Activated CD4-positive, alpha-beta memory T cell treated with anti-CD3 and anti-CD28 coated beads for 36 hours (primary cell): ENCODE measurements around the gene PCSK2. TPM values are rescaled to one million over a fixed set of nuclear protein-coding genes. Genes with fewer than 3 reads are reported as not detected.

Source experiments
- CTCF ChIA-PET: fragments of 350-600 bp; sonication (Branson Sonifier 250); formaldehyde crosslinking; loops from one replicate; lab custom pipeline; 2021; ENCODE audit warnings: antibody characterized with exemption, inconsistent platforms; lab: Charles Lee
- POLR2A ChIA-PET: fragments of 350-600 bp; sonication (Branson Sonifier 250); formaldehyde crosslinking; loops from one replicate; lab custom pipeline; 2021; ENCODE audit warnings: antibody characterized with exemption; lab: Charles Lee
- DNase-seq: peaks from one replicate; pipeline ENCODE4 v3.0.0-alpha.2; 2020
- H3K27ac Mint-ChIP-seq: one replicate; pipeline ENCODE4 v1.8.0; 2021; ENCODE audit warnings: mixed read lengths
- H3K27me3 Mint-ChIP-seq: one replicate; pipeline ENCODE4 v1.8.0; 2021; ENCODE audit warnings: mixed read lengths
- H3K36me3 Mint-ChIP-seq: one replicate; pipeline ENCODE4 v1.8.0; 2021; ENCODE audit warnings: mixed read lengths
- H3K4me1 Mint-ChIP-seq: one replicate; pipeline ENCODE4 v1.8.0; 2021; ENCODE audit warnings: low read depth, mixed read lengths
- H3K4me3 Mint-ChIP-seq: one replicate; pipeline ENCODE4 v1.8.0; 2021; ENCODE audit warnings: mild to moderate bottlenecking, mixed read lengths
- H3K9me3 Mint-ChIP-seq: one replicate; pipeline ENCODE4 v1.8.0; 2021; ENCODE audit warnings: mixed read lengths
- intact Hi-C: fragments of 100-400 bp; cut with micrococcal nuclease; formaldehyde crosslinking; loops from one replicate; pipeline ENCODE4 v1.15.1; 2023
- total RNA-seq, 2 experiments: library from RNA; stranded (reverse); gene quantifications; one replicate each; pipeline ENCODE4 v1.2.3, GENCODE V29; 2021

Gene PCSK2
- total RNA-seq, 2 experiments from 2014 or later, result not detected

DNA sequence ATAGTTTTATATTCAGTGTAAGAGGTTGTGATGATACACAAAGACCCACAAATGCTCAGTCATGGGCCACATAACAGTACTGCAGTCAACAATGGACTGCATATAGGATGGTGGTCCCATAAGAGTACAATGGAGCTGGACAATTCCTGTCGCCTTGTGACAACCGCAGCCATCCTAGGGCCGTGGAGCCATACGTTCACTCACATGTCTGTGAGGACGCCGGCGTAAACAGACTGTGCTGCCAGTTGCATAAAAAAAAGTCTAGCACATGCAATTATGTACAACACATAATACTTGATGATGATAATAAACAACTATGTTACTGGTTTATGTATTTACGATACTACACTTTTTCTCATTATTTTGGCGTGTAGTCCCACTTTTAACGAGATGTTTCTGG lies 273.4 kb downstream of the PCSK2 start:
- Mint-ChIP-seq H3K36me3 (no peaks in the 10 kb centered on the region), H3K4me1 (peaks cover 15% of the 10 kb centered on the region), H3K9me3 (no peaks in the 10 kb centered on the region), H3K4me3 (no peak overlapping the region), H3K27ac (no peak overlapping the region), H3K27me3 (no peaks in the 10 kb centered on the region)
- intact Hi-C loops, result no loop called here
- CTCF ChIA-PET, result interaction anchor here (0.8 to 0.9 kb wide), 2 partner anchors 31 to 149 kb away, joined by 3 read pairs; partner anchors contain the start of gene BFSP1
- POLR2A ChIA-PET, result no interaction called here
- no peak for DNase-seq

DNA sequence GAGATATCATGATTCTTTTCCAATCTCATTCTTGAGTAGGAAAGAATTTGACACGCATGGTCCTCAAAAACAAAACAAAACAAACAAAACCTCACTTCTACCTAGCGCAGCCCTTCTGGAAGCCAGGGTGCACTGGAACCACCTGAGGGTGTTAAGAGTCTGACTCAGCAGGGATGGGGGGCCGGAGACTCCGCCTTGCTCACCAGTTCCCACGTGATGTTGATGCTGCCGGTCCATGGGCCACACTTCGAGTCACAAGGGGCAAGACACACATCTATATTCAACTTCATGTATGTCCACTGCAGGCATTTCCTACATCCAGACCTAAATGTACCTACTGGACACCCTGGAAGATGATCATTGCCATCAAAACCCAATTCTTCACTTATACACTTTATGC lies 274.0 kb downstream of the PCSK2 start:
- Mint-ChIP-seq H3K36me3 (no peaks in the 10 kb centered on the region), H3K4me3 (no peak overlapping the region), H3K4me1 (peaks cover 20% of the 10 kb centered on the region), H3K27ac (no peak overlapping the region), H3K27me3 (no peaks in the 10 kb centered on the region), H3K9me3 (no peaks in the 10 kb centered on the region)
- ChIA-PET POLR2A (no interaction called here), CTCF (interaction anchor here (0.9 kb wide), 1 partner anchor 148 kb away, joined by 3 read pairs; no protein-coding TSS in a partner anchor)
- DNase-seq, result no peak
- intact Hi-C loops, result no loop called here

DNA sequence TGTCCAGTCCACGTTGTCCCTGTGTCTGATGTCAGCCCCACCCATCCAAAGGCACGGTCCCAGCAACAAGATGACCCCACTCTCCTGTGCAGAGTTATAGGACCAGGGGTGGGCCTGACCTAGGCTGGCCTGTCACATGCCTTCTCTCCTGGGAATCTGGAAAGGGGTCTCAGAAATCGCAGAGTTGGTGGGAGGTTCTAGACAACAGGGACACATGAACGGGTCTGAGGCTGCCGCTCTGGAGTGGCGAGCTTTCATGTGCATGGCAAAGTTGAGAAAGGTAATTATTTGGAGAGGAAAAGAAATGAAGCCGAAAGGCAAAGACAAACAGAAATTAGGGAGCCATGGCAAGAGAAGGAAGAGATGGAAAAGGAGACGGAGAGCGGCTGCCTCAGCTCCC lies 274.9 kb downstream of the PCSK2 start:
- Mint-ChIP-seq H3K4me3 (no peak overlapping the region), H3K27ac (no peak overlapping the region), H3K36me3 (no peaks in the 10 kb centered on the region), H3K27me3 (no peaks in the 10 kb centered on the region), H3K4me1 (peaks cover 26% of the 10 kb centered on the region), H3K9me3 (no peaks in the 10 kb centered on the region)
- DNase-seq, result no peak
- CTCF ChIA-PET, result no interaction called here
- POLR2A ChIA-PET, result no interaction called here
- intact Hi-C loops, result no loop called here

DNA sequence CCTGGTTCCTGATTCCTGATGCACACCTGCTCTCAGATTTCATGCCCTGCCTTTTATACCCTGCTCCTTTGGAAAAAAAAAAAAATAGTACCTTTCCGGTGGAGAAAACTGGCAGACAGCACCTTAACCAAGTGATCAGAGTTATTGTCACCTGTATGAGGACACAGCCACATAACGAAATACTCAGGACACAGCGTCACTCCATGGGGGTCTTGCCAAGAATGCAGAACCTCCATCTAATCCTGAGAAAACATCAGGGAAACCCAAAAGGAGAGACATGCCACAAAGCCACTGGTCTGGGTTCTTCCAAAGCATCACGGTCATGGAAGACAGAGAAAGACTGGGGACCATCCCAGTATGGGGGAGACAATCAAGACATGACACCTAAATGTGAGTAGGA lies 275.3 kb downstream of the PCSK2 start:
- H3K4me1 Mint-ChIP-seq, result peaks cover 30% of the 10 kb centered on the region
- DNase-seq, result no peak
- intact Hi-C loops, result no loop called here
- H3K36me3 Mint-ChIP-seq, result no peaks in the 10 kb centered on the region
- H3K27me3 Mint-ChIP-seq, result no peaks in the 10 kb centered on the region
- H3K9me3 Mint-ChIP-seq, result no peaks in the 10 kb centered on the region
- CTCF ChIA-PET, result no interaction called here
- H3K4me3 Mint-ChIP-seq, result no peak overlapping the region
- H3K27ac Mint-ChIP-seq, result no peak overlapping the region
- POLR2A ChIA-PET, result no interaction called here

- Mint-ChIP-seq H3K36me3 (no peaks in the 10 kb centered on the region), H3K27ac (no peak overlapping the region), H3K9me3 (no peaks in the 10 kb centered on the region), H3K4me3 (no peak overlapping the region), H3K27me3 (no peaks in the 10 kb centered on the region), H3K4me1 (peaks cover 35% of the 10 kb centered on the region)
- ChIA-PET CTCF (interaction anchor here (0.6 to 3.5 kb wide), 14 partner anchors 33 to 470 kb away, joined by 3 to 32 read pairs (median 4); partner anchors contain the start of genes DSTN and RRBP1), POLR2A (interaction anchor here (0.6 to 1.0 kb wide), 2 partner anchors 152 to 963 kb away, joined by 3 read pairs; partner anchors contain the start of genes DZANK1 and POLR3F)
- no peak for DNase-seq
- intact Hi-C loops, result loop anchor here (1.0 to 2.0 kb wide), 6 partner anchors 55 to 1003 kb away; partner anchors contain the start of genes KAT14, PET117 and SEC23B
Observed at GRCh38 chr20:17503301-17504065, 276.6 kb downstream of the PCSK2 start.

DNA sequence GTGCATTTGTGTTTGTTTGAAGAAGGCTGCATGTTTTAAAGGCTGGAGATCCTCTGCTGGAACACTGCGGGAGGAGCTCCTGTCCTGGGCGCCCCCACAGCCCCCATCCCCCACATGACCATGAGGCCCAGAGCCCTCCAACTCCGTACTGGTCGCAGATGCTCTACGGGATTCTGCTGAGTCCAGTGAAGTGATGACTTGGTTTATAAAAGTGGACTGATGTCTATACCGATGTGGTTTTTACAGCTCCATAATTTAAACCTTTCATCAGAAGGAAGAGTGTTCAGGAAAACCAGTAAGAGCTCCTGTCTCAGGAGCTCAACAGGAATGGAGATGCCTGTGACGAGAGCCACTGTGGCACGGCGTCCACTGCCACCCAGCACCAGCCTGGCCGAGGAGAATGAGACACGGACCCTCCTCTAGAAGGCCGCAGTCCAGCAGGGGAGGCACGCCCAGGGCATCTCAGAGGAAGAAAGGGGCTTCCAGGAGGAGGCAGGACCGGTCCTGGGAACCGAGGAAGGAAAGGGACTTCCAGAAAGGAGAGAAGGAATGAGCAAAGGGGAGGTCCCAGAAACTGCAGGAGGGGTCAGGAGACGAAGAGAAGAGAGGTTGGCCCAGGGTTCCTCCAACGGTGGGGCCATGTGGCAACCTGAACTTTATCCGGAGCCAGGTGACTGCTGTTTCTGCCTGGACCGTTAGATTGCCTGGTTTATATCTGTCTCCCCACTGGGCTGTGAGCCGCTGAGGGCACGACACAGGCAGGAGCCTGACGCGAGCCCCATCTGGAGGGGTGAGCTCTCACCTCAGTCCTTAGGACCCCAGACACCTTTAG lies 277.4 kb downstream of the PCSK2 start:
- peak; percentile 22 for DNase-seq
- ChIA-PET CTCF (interaction anchor here (0.6 to 3.5 kb wide), 31 partner anchors 10 to 634 kb away, joined by 3 to 32 read pairs (median 4); partner anchors contain the start of genes DSTN, KAT14, PET117 and RRBP1), POLR2A (interaction anchor here (1.0 to 1.3 kb wide), 3 partner anchors 66 to 178 kb away, joined by 3 to 5 read pairs (median 3); partner anchors contain the start of genes DSTN and RRBP1)
- no peaks in the 10 kb centered on the region for H3K27me3 Mint-ChIP-seq
- intact Hi-C loops, result loop anchor here (1.0 to 2.0 kb wide), 6 partner anchors 55 to 1003 kb away; partner anchors contain the start of genes KAT14, PET117 and SEC23B
- no peaks in the 10 kb centered on the region for H3K36me3 Mint-ChIP-seq
- peak overlapping the region; percentile 80 for H3K4me3 Mint-ChIP-seq
- H3K27ac Mint-ChIP-seq, result no peak overlapping the region
- no peaks in the 10 kb centered on the region for H3K9me3 Mint-ChIP-seq
- peaks cover 35% of the 10 kb centered on the region for H3K4me1 Mint-ChIP-seq

GRCh38 chr20:17504898-17505635 lies 278.2 kb downstream of the PCSK2 start:
- Mint-ChIP-seq H3K36me3 (no peaks in the 10 kb centered on the region), H3K27ac (peak overlapping the region; percentile 66), H3K4me3 (peak overlapping the region; percentile 80), H3K27me3 (no peaks in the 10 kb centered on the region), H3K9me3 (no peaks in the 10 kb centered on the region), H3K4me1 (peaks cover 35% of the 10 kb centered on the region)
- intact Hi-C loops, result loop anchor here (1.0 to 5.0 kb wide), 13 partner anchors 26 to 1002 kb away; partner anchors contain the start of genes BFSP1, KAT14, PET117 and RRBP1
- DNase-seq, result peak; percentile 67
- CTCF ChIA-PET, result interaction anchor here (0.6 to 3.5 kb wide), 38 partner anchors 8 to 1083 kb away, joined by 3 to 32 read pairs (median 4); partner anchors contain the start of genes BFSP1, DSTN, DTD1 and KAT14
- POLR2A ChIA-PET, result interaction anchor here (1.0 to 1.5 kb wide), 6 partner anchors 65 to 391 kb away, joined by 3 to 5 read pairs (median 3); partner anchors contain the start of genes DSTN and RRBP1

DNA sequence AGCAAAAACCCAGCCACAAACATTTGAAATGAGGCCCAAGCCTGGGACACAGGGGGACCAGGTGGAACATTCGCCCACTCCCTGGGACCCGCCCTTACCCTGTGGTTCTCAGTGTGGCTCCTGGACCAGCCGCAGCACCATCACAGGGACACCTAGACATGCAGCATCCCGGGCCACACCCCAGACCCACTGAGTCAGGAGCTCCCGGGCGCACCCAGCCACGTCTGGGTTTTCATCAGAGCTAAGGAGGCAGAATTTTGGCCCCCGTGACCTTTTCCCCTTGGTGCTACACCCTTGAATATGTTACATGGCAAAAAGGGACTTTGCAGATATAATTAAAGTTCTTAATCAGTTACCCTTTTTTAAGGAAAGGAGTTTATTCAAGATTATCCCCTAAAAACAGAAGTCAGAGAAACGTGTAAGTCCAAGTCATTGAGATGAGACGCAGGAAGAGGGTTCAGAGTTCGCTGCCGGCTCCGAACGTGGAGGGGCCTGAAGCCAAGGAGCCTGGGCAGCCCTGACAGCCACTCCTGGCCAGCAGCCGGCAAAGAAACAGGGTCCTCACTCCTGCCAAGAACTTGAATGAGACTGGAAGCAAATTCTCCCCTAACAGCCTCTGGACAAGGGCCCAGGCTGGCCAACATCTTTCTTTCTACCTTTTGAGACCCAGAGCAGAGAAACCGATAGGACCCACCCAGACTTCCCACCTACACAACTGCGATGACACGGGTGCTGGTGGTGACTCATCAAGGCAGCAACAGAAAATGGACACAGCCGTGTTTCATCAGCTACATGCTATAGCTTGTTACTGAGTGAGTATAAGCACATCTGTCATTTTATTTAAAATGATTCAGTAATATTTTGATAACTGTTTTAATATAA lies 279.0 kb downstream of the PCSK2 start:
- Mint-ChIP-seq H3K27me3 (no peaks in the 10 kb centered on the region), H3K27ac (peak overlapping the region; percentile 66), H3K4me1 (peaks cover 35% of the 10 kb centered on the region), H3K4me3 (peak overlapping the region; percentile 80), H3K36me3 (no peaks in the 10 kb centered on the region), H3K9me3 (no peaks in the 10 kb centered on the region)
- ChIA-PET CTCF (interaction anchor here (0.6 to 3.5 kb wide), 36 partner anchors 7 to 1082 kb away, joined by 3 to 32 read pairs (median 5); partner anchors contain the start of genes BFSP1, DSTN, DTD1 and KAT14), POLR2A (interaction anchor here (0.6 to 1.5 kb wide), 7 partner anchors 64 to 764 kb away, joined by 3 to 5 read pairs (median 3); partner anchors contain the start of genes DSTN and RRBP1)
- peak; percentile 85 for DNase-seq
- intact Hi-C loops, result loop anchor here (1.0 to 5.0 kb wide), 12 partner anchors 25 to 1001 kb away; partner anchors contain the start of genes BFSP1, DSTN, KAT14 and PET117

- Mint-ChIP-seq H3K27me3 (no peaks in the 10 kb centered on the region), H3K4me1 (peaks cover 42% of the 10 kb centered on the region), H3K27ac (no peak overlapping the region), H3K36me3 (no peaks in the 10 kb centered on the region), H3K4me3 (no peak overlapping the region), H3K9me3 (no peaks in the 10 kb centered on the region)
- POLR2A ChIA-PET, result no interaction called here
- CTCF ChIA-PET, result interaction anchor here (2.1 to 3.5 kb wide), 4 partner anchors 23 to 391 kb away, joined by 18 to 32 read pairs (median 23); partner anchors contain the start of genes BFSP1 and RRBP1
- DNase-seq, result peak; percentile 33
- intact Hi-C loops, result loop anchor here (2.0 to 5.0 kb wide), 2 partner anchors 64 to 160 kb away; partner anchors contain the start of gene DSTN
Observed at GRCh38 chr20:17507032-17507431, 280.2 kb downstream of the PCSK2 start.

- no peaks in the 10 kb centered on the region for H3K9me3 Mint-ChIP-seq
- POLR2A ChIA-PET, result no interaction called here
- no peaks in the 10 kb centered on the region for H3K27me3 Mint-ChIP-seq
- H3K4me3 Mint-ChIP-seq, result no peak overlapping the region
- H3K27ac Mint-ChIP-seq, result no peak overlapping the region
- no peak for DNase-seq
- no peaks in the 10 kb centered on the region for H3K36me3 Mint-ChIP-seq
- peaks cover 42% of the 10 kb centered on the region for H3K4me1 Mint-ChIP-seq
- CTCF ChIA-PET, result interaction anchor here (1.0 kb wide), 1 partner anchor 24 kb away, joined by 3 read pairs; the partner anchor contains the start of gene BFSP1
- intact Hi-C loops, result loop anchor here (2.0 to 5.0 kb wide), 2 partner anchors 63 to 160 kb away; partner anchors contain the start of gene DSTN
Observed at GRCh38 chr20:17507531-17507930, 280.7 kb downstream of the PCSK2 start.
